ENCODE measurements around the gene WDR7.

WDR7 gene

DNA sequence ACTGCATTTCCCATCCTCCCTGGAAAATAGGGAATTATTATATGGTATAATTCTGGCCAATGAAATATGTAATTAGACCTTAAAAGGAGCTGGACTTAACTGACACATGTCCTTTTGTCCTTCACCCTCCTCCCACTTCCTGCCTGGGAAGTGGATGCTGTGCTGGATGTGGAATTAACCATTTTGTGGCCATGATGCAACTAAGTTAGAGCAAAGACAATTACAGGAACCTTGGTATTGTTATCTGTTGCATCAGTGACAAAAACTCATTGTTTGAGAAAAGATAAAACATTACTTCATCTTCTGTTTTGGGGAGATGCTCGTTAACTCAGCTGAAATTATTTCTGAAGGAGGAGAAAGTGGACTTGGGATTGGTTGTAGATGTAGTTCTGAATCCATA lies 268.0 kb downstream of the WDR7 start:
- no peaks in the 10 kb centered on the region for H3K27me3 ChIP-seq (ENCODE audit: insufficient read depth, low read depth)
- no peak overlapping the region for H3K4me3 ChIP-seq (IDR thresholded peaks at IDR 0.05; ENCODE audit: insufficient read depth, low read depth, low read length)
- no peaks in the 10 kb centered on the region for H4K20me1 ChIP-seq (ENCODE audit: insufficient read depth)
- H3K79me2 ChIP-seq (ENCODE audit: insufficient read depth, low read depth): no peaks in the 10 kb centered on the region
- H3K27ac ChIP-seq: no peak overlapping the region
- no peak overlapping the region for H3K9ac ChIP-seq
- H2AFZ ChIP-seq (ENCODE audit: low read depth): no peak overlapping the region
- H3K4me2 ChIP-seq: no peak overlapping the region
- no peaks in the 10 kb centered on the region for H3K36me3 ChIP-seq (ENCODE audit: insufficient read depth)
- peaks cover 10% of the 10 kb centered on the region for H3K4me1 ChIP-seq (ENCODE audit: low read depth, poor library complexity, severe bottlenecking)
- TF ChIP-seq, protein P1, sequence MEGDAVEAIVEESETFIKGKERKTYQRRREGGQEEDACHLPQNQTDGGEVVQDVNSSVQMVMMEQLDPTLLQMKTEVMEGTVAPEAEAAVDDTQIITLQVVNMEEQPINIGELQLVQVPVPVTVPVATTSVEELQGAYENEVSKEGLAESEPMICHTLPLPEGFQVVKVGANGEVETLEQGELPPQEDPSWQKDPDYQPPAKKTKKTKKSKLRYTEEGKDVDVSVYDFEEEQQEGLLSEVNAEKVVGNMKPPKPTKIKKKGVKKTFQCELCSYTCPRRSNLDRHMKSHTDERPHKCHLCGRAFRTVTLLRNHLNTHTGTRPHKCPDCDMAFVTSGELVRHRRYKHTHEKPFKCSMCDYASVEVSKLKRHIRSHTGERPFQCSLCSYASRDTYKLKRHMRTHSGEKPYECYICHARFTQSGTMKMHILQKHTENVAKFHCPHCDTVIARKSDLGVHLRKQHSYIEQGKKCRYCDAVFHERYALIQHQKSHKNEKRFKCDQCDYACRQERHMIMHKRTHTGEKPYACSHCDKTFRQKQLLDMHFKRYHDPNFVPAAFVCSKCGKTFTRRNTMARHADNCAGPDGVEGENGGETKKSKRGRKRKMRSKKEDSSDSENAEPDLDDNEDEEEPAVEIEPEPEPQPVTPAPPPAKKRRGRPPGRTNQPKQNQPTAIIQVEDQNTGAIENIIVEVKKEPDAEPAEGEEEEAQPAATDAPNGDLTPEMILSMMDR (conservative IDR thresholded peaks at IDR 0.05; ENCODE audit: low read depth, low read length): no peak

DNA sequence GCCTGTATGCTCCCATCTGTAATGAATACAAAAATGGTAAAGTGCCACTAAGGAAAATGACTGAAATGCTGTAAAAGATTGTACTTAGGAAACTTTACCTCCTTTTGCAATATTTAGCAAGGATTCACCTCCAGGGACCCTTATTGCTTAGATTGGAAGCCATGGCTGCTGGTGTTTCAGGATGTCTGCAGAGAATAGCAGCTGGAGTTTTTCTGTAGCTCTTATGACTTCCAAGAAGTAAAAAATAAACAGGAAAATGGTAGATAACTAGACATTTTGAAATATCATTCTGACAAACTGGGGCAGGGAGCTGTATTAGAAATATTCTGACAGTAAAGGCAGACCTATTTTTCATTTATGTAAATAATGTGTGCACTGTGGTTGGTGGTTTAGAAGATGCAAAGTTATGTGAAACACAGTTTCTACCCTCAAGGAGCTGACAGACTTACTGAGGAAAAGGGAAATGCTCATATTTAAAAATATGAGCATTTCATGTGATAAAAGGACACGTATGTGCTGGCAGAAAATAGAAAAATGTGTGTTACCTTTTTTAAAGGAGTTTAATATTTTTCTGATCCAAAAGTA lies 270.8 kb downstream of the WDR7 start:
- Histone ChIP-seq H4K20me1 (ENCODE audit: insufficient read depth) (no peaks in the 10 kb centered on the region), H3K4me2 (0 out of 2 replicates have a peak overlapping the region, but pooled peaks have one; percentile 5), H3K9ac (no peak overlapping the region), H3K27ac (no peak overlapping the region), H3K79me2 (ENCODE audit: insufficient read depth, low read depth) (no peaks in the 10 kb centered on the region), H3K4me1 (ENCODE audit: low read depth, poor library complexity, severe bottlenecking) (peaks cover 10% of the 10 kb centered on the region), H2AFZ (ENCODE audit: low read depth) (no peak overlapping the region), H3K36me3 (ENCODE audit: insufficient read depth) (no peaks in the 10 kb centered on the region), H3K4me3 (IDR thresholded peaks at IDR 0.05; ENCODE audit: insufficient read depth, low read depth, low read length) (no peak overlapping the region), H3K27me3 (ENCODE audit: insufficient read depth, low read depth) (no peaks in the 10 kb centered on the region)
- TF ChIP-seq, protein P1 (conservative IDR thresholded peaks at IDR 0.05; ENCODE audit: low read depth, low read length): no peak

DNA sequence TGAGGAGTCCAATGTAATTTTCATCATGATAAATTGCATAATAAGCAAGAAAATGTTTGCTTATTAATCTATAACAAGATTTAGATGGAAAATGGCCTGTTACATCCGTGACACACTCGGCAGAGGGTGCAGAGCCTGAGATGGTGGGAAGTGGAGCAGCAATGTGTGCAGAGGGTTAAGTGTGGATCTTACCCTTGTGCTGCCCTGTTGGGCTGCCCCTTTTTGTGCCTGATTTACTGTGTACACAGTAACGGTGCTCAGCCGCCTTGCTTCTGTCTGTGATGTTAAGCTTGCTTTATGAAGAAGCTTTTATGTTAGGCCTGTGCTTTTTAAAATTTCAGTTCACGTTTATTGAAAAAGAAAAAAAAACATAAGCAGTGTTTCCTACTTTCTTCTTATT lies 275.6 kb downstream of the WDR7 start:
- Histone ChIP-seq H3K9ac (no peak overlapping the region), H3K79me2 (ENCODE audit: insufficient read depth, low read depth) (no peaks in the 10 kb centered on the region), H2AFZ (ENCODE audit: low read depth) (no peak overlapping the region), H3K36me3 (ENCODE audit: insufficient read depth) (no peaks in the 10 kb centered on the region), H3K4me3 (IDR thresholded peaks at IDR 0.05; ENCODE audit: insufficient read depth, low read depth, low read length) (no peak overlapping the region), H3K27me3 (ENCODE audit: insufficient read depth, low read depth) (no peaks in the 10 kb centered on the region), H3K27ac (no peak overlapping the region), H4K20me1 (ENCODE audit: insufficient read depth) (no peaks in the 10 kb centered on the region), H3K4me2 (no peak overlapping the region), H3K4me1 (ENCODE audit: low read depth, poor library complexity, severe bottlenecking) (peaks cover 8% of the 10 kb centered on the region)
- TF ChIP-seq, protein P1 (conservative IDR thresholded peaks at IDR 0.05; ENCODE audit: low read depth, low read length): no peak

DNA sequence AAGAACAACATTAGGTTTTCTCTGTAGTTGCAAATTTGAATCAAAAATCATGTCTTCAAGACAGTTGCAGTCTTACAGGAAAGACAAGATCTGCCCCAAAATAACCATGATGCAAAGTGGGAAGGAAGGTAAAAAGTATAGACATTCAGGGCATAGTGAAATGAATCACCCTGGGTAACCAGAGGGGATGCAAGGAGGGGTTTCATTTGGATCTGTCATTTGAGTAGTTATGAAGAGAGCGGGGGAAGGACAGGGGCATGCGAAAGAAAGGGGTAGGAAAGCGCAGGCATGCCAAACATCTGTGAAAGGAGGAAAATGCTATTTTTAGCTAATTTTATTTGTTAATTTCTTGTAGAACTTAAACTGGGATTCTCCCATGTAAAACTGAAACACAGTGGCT lies 276.6 kb downstream of the WDR7 start:
- Histone ChIP-seq H3K4me1 (ENCODE audit: low read depth, poor library complexity, severe bottlenecking) (no peaks in the 10 kb centered on the region), H2AFZ (ENCODE audit: low read depth) (no peak overlapping the region), H3K27ac (no peak overlapping the region), H3K36me3 (ENCODE audit: insufficient read depth) (no peaks in the 10 kb centered on the region), H4K20me1 (ENCODE audit: insufficient read depth) (no peaks in the 10 kb centered on the region), H3K79me2 (ENCODE audit: insufficient read depth, low read depth) (no peaks in the 10 kb centered on the region), H3K9ac (no peak overlapping the region), H3K4me2 (no peak overlapping the region), H3K27me3 (ENCODE audit: insufficient read depth, low read depth) (no peaks in the 10 kb centered on the region), H3K4me3 (IDR thresholded peaks at IDR 0.05; ENCODE audit: insufficient read depth, low read depth, low read length) (no peak overlapping the region)
- TF ChIP-seq, protein P1 (conservative IDR thresholded peaks at IDR 0.05; ENCODE audit: low read depth, low read length): no peak
